SK-N-SH treated with all-trans-retinoic acid at 6 μM for 48 hours (cell line): Measurements from ENCODE around the gene FAM124A.

Source experiments
- ARNTL ChIP-seq: fragments of 450-650 bp; formaldehyde crosslinking; IDR thresholded peaks from 2 replicates; pipeline ENCODE4 v1.5.0; 2020; ENCODE audit warnings: low read depth, mild to moderate bottlenecking, moderate library complexity, borderline replicate concordance
- CREB5 ChIP-seq: fragments of 250-450 bp; sonication (Bioruptor Pico); IDR thresholded peaks from 2 replicates; pipeline ENCODE4 v1.5.1; 2020; ENCODE audit warnings: low read depth, mild to moderate bottlenecking, moderate library complexity
- OSR1 ChIP-seq: fragments of 250-450 bp; sonication (Bioruptor Pico); IDR thresholded peaks from 2 replicates; pipeline ENCODE4 v1.8.0; 2022; ENCODE audit warnings: moderate library complexity, mild to moderate bottlenecking, inconsistent platforms
- ZFP30 ChIP-seq: fragments of 450-650 bp; formaldehyde crosslinking; IDR thresholded peaks from 2 replicates; pipeline ENCODE4 v1.5.0; 2022; ENCODE audit warnings: mild to moderate bottlenecking, moderate library complexity
- ZNF70 ChIP-seq: fragments of 450-650 bp; formaldehyde crosslinking; IDR thresholded peaks from 2 replicates; pipeline ENCODE4 v1.5.0; 2020; ENCODE audit warnings: mild to moderate bottlenecking, moderate library complexity
- ZNF8 ChIP-seq: fragments of 450-650 bp; formaldehyde crosslinking; IDR thresholded peaks from 2 replicates; pipeline ENCODE4 v1.5.0; 2020; ENCODE audit warnings: mild to moderate bottlenecking, moderate library complexity

GRCh38 chr13:51235186-51235585, 13.0 kb downstream of the FAM124A start:
- TF ChIP-seq CREB5 (no peak), ARNTL (CRISPR knock-in tag) (no peak), OSR1 (CRISPR knock-in tag) (no peak), ZNF8 (CRISPR knock-in tag) (no peak), ZNF70 (no peak), ZFP30 (CRISPR knock-in tag) (no peak)
